ENCODE data around the gene DSCAM.

GRCh38 chr21:40215941-40216340 lies 631.0 kb downstream of the DSCAM start:
- TF ChIP-seq CTCF (IDR thresholded peaks at IDR 0.05): no peak
- no peak for TF ChIP-seq POLR2A (IDR thresholded peaks at IDR 0.05)
